ENCODE measurements around the gene ZBTB32.

DNA sequence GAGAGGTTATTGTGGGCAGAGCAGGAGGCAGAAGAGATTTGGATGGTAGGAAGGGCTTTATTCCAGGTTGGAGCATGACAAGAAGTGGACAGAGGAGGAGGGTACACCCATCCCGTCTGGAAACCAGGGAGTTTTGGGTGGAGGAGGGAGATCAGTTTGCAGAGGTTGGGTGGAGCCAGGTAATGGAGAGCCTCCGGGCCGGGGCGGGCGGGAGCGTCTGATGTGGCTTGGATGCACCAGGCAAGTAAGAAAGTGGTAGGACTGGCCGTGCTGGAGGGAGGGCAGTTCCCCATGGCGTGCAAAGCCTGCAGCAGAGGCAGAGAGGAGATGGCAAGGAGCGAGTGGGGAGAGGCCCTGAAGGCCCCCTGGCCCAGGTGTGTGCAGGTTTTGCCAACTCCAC lies 27.0 kb downstream of the ZBTB32 start:
- TF ChIP-seq, protein P1, sequence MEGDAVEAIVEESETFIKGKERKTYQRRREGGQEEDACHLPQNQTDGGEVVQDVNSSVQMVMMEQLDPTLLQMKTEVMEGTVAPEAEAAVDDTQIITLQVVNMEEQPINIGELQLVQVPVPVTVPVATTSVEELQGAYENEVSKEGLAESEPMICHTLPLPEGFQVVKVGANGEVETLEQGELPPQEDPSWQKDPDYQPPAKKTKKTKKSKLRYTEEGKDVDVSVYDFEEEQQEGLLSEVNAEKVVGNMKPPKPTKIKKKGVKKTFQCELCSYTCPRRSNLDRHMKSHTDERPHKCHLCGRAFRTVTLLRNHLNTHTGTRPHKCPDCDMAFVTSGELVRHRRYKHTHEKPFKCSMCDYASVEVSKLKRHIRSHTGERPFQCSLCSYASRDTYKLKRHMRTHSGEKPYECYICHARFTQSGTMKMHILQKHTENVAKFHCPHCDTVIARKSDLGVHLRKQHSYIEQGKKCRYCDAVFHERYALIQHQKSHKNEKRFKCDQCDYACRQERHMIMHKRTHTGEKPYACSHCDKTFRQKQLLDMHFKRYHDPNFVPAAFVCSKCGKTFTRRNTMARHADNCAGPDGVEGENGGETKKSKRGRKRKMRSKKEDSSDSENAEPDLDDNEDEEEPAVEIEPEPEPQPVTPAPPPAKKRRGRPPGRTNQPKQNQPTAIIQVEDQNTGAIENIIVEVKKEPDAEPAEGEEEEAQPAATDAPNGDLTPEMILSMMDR (IDR thresholded peaks at IDR 0.05): no peak
- no peak for TF ChIP-seq POLR2A (IDR thresholded peaks at IDR 0.05)
